HCT116 (cell line): ENCODE data around the gene KLF3.

Experiments used
- EGR1 ChIP-seq: IDR thresholded peaks from 2 replicates; pipeline ENCODE4 v1.6.1; 2012; ENCODE audit warnings: low read depth
- EZH2 ChIP-seq: fragments of 200-600 bp; sonication (generic); IDR thresholded peaks from 2 replicates; pipeline ENCODE4 v1.6.1; 2017; ENCODE audit warnings: antibody characterized with exemption, mixed run types
- POLR2A ChIP-seq: IDR thresholded peaks from 2 replicates; pipeline ENCODE4 v1.7.0; 2011; ENCODE audit warnings: borderline replicate concordance; ENCODE audit not compliant: insufficient read depth, insufficient read length; ENCODE audit errors: extremely low read depth
- RAD21 ChIP-seq: IDR thresholded peaks from 2 replicates; pipeline ENCODE4 v1.6.1; 2012; ENCODE audit warnings: low read depth, mild to moderate bottlenecking
- SP1 ChIP-seq: IDR thresholded peaks from 2 replicates; pipeline ENCODE4 v1.6.1; 2012; ENCODE audit warnings: low read depth
- YY1 ChIP-seq: IDR thresholded peaks from 2 replicates; pipeline ENCODE4 v1.6.1; 2011; ENCODE audit warnings: low read length, low read depth, moderate library complexity, mild to moderate bottlenecking; ENCODE audit not compliant: insufficient replicate concordance; ENCODE audit errors: extremely low read depth
- TF ChIP-seq, protein P1 (sequence below), 3 experiments: fragments of 200-600 bp in 1 of 3; sonication (generic) in 1 of 3; IDR thresholded peaks in 2 of 3; conservative IDR thresholded peaks in 1 of 3; 2 replicates each; pipeline ENCODE4 v1.5.1; 2012 to 2017; ENCODE audit warnings: low read depth in 2 of 3, low read length in 2 of 3, antibody characterized with exemption in 1 of 3, borderline replicate concordance in 1 of 3, control low read depth in 1 of 3, mild to moderate bottlenecking in 1 of 3, mixed read lengths in 1 of 3, mixed run types in 1 of 3, moderate library complexity in 1 of 3; ENCODE audit not compliant: insufficient read depth in 1 of 3
- TF ChIP-seq, protein P2 (sequence below): IDR thresholded peaks from 2 replicates; pipeline ENCODE4 v1.6.1; 2012; ENCODE audit warnings: low read depth

DNA sequence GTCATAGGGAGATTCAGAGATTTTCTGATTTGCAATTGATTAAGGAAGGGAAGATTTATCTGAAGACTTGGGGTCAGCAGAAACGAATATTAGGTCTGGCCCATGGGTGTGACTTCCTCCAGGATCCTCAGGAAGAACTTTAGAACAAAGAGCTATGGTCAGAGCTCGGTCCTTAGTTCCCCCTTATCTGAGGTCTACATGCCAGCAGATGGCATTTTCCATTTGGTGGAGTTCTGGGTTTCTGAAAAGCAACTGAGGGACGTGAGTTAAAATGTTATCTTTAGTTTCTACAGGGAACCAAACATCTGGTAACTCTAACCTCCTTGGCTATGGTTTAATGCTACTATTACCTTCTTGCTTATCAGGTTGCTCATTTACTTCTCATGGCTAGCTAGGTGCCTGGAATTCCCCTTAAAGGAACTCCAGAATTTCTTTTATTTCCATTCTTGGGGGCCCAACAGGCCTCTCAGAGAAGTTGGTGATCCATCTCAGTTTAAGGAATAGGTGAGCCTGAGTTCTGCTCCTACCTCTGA lies 40.7 kb downstream of the KLF3 start:
- TF ChIP-seq YY1 (no peak), POLR2A (no peak), RAD21 (no peak), EZH2 (no peak), EGR1 (no peak), SP1 (no peak)
- TF ChIP-seq, protein P1, sequence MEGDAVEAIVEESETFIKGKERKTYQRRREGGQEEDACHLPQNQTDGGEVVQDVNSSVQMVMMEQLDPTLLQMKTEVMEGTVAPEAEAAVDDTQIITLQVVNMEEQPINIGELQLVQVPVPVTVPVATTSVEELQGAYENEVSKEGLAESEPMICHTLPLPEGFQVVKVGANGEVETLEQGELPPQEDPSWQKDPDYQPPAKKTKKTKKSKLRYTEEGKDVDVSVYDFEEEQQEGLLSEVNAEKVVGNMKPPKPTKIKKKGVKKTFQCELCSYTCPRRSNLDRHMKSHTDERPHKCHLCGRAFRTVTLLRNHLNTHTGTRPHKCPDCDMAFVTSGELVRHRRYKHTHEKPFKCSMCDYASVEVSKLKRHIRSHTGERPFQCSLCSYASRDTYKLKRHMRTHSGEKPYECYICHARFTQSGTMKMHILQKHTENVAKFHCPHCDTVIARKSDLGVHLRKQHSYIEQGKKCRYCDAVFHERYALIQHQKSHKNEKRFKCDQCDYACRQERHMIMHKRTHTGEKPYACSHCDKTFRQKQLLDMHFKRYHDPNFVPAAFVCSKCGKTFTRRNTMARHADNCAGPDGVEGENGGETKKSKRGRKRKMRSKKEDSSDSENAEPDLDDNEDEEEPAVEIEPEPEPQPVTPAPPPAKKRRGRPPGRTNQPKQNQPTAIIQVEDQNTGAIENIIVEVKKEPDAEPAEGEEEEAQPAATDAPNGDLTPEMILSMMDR (IDR thresholded peaks at IDR 0.05 in 2 of 3, conservative IDR thresholded peaks at IDR 0.05 in 1 of 3; ENCODE audit: borderline replicate concordance in 1 of 3, insufficient read depth in 1 of 3, low read depth in 2 of 3, low read length in 2 of 3) = no peak
- TF ChIP-seq, protein P2, sequence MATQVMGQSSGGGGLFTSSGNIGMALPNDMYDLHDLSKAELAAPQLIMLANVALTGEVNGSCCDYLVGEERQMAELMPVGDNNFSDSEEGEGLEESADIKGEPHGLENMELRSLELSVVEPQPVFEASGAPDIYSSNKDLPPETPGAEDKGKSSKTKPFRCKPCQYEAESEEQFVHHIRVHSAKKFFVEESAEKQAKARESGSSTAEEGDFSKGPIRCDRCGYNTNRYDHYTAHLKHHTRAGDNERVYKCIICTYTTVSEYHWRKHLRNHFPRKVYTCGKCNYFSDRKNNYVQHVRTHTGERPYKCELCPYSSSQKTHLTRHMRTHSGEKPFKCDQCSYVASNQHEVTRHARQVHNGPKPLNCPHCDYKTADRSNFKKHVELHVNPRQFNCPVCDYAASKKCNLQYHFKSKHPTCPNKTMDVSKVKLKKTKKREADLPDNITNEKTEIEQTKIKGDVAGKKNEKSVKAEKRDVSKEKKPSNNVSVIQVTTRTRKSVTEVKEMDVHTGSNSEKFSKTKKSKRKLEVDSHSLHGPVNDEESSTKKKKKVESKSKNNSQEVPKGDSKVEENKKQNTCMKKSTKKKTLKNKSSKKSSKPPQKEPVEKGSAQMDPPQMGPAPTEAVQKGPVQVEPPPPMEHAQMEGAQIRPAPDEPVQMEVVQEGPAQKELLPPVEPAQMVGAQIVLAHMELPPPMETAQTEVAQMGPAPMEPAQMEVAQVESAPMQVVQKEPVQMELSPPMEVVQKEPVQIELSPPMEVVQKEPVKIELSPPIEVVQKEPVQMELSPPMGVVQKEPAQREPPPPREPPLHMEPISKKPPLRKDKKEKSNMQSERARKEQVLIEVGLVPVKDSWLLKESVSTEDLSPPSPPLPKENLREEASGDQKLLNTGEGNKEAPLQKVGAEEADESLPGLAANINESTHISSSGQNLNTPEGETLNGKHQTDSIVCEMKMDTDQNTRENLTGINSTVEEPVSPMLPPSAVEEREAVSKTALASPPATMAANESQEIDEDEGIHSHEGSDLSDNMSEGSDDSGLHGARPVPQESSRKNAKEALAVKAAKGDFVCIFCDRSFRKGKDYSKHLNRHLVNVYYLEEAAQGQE = no peak
